NT2/D1 (cell line): ENCODE data around the gene CCNQ.

Experiments
- SUZ12 ChIP-seq: IDR thresholded peaks from 2 replicates; pipeline ENCODE4 v1.6.1; 2011; ENCODE audit not compliant: insufficient read length, insufficient read depth; ENCODE audit errors: extremely low read depth
- YY1 ChIP-seq: IDR thresholded peaks from 2 replicates; pipeline ENCODE4 v1.6.1; 2011; ENCODE audit not compliant: insufficient read length, insufficient read depth

GRCh38 chrX:153560000-153560399 lies 38.9 kb downstream of the CCNQ start:
- TF ChIP-seq SUZ12, result no peak
- no peak for TF ChIP-seq YY1
